NCI-H524 (cell line): ENCODE data around the gene MDFIC.

Experiments
- DNase-seq, 2 experiments: peaks; one replicate each; lab custom pipeline; 2025; lab: John Stamatoyannopoulos, UW

Gene MDFIC

GRCh38 chr7:114953724-114954123 is 31.8 kb downstream of the MDFIC start:
- no peak for DNase-seq

- DNase-seq: no peak
These were observed 34.8 kb downstream of the MDFIC start for GRCh38 chr7:114956702-114957101.

- DNase-seq: no peak
These were observed 35.5 kb downstream of the MDFIC start for GRCh38 chr7:114957444-114957843.

- no peak for DNase-seq
These were observed 38.0 kb downstream of the MDFIC start for GRCh38 chr7:114959931-114960330.

- DNase-seq: no peak
These were observed 40.5 kb downstream of the MDFIC start for GRCh38 chr7:114962441-114962840.

- DNase-seq: no peak
These were observed 44.3 kb downstream of the MDFIC start for GRCh38 chr7:114966156-114966555.

- DNase-seq: no peak
These were observed 47.2 kb downstream of the MDFIC start for GRCh38 chr7:114969096-114969495.

- DNase-seq: no peak
These were observed 48.4 kb downstream of the MDFIC start for GRCh38 chr7:114970308-114970707.

GRCh38 chr7:114970732-114971131 is 48.8 kb downstream of the MDFIC start:
- DNase-seq: no peak

GRCh38 chr7:114972567-114972966 is 50.7 kb downstream of the MDFIC start:
- DNase-seq: no peak

- no peak for DNase-seq
These were observed 51.3 kb downstream of the MDFIC start for GRCh38 chr7:114973147-114973546.

GRCh38 chr7:114975401-114975800 is 53.5 kb downstream of the MDFIC start:
- peak in 1 of 2 experiments; percentile 18 for DNase-seq

GRCh38 chr7:114976666-114977065 is 54.8 kb downstream of the MDFIC start:
- DNase-seq: no peak

- DNase-seq: no peak
These were observed 55.4 kb downstream of the MDFIC start for GRCh38 chr7:114977277-114977676.

- no peak for DNase-seq
These were observed 57.5 kb downstream of the MDFIC start for GRCh38 chr7:114979388-114979787.

- DNase-seq: no peak
These were observed 58.1 kb downstream of the MDFIC start for GRCh38 chr7:114979803-114980507.

GRCh38 chr7:114981323-114981722 is 59.4 kb downstream of the MDFIC start:
- no peak for DNase-seq

- DNase-seq: no peak
These were observed 63.3 kb downstream of the MDFIC start for GRCh38 chr7:114985116-114985715.

GRCh38 chr7:114986190-114987180 is 64.6 kb downstream of the MDFIC start:
- no peak for DNase-seq

GRCh38 chr7:114988026-114988425 is 66.1 kb downstream of the MDFIC start:
- no peak for DNase-seq

GRCh38 chr7:114988755-114989375 is 67.0 kb downstream of the MDFIC start:
- DNase-seq: no peak

- no peak for DNase-seq
These were observed 67.6 kb downstream of the MDFIC start for GRCh38 chr7:114989531-114989930.
